H1 (cell line): Measurements from ENCODE around the gene CEBPE. TPM values are rescaled to one million over a fixed set of nuclear protein-coding genes. Genes with fewer than 3 reads are reported as not detected.

Experiments
- CTCF ChIA-PET: fragments of 300-600 bp; sonication (Branson Sonifier 250); formaldehyde crosslinking; loops from one replicate; lab custom pipeline; 2021; ENCODE audit not compliant: partially characterized antibody; lab: Charles Lee
- POLR2A ChIA-PET: fragments of 300-600 bp; sonication (Branson Sonifier 250); formaldehyde crosslinking; loops from one replicate; lab custom pipeline; 2021; ENCODE audit warnings: inconsistent platforms; ENCODE audit not compliant: partially characterized antibody; lab: Charles Lee
- DNase-seq, 2 experiments: peaks; one replicate each; pipeline versions ENCODE4 v3.0.0 to v3.0.0-alpha.2; 2010 to 2022; ENCODE audit warnings: low spot score in 2 of 2, low read depth in 1 of 2, mixed read lengths in 1 of 2
- FAIRE-seq: peaks from 2 replicates; lab custom pipeline; 2011; peaks lifted over from hg19 to GRCh38; lab: Jason Lieb, UNC
- H2AFZ ChIP-seq: 2 replicates; pipeline ENCODE4 v1.8.1; 2012; ENCODE audit warnings: low read length, inconsistent platforms
- H2AK5ac ChIP-seq: 2 replicates; pipeline ENCODE4 v1.6.1; 2013; ENCODE audit warnings: low read depth, low read length
- H2BK120ac ChIP-seq: replicated peaks from 2 replicates; pipeline ENCODE3; 2013; ENCODE audit warnings: low read depth, low read length, inconsistent platforms
- H2BK12ac ChIP-seq: 2 replicates; pipeline ENCODE4 v1.6.1; 2013; ENCODE audit warnings: low read depth, low read length
- H2BK15ac ChIP-seq: 2 replicates; pipeline ENCODE4 v1.6.1; 2013; ENCODE audit warnings: low read length
- H2BK20ac ChIP-seq: 2 replicates; pipeline ENCODE4 v1.6.1; 2013; ENCODE audit warnings: low read length
- H2BK5ac ChIP-seq: 2 replicates; pipeline ENCODE4 v1.6.1; 2013; ENCODE audit warnings: low read depth, low read length
- H3K14ac ChIP-seq: 2 replicates; pipeline ENCODE4 v1.6.1; 2013; ENCODE audit warnings: inconsistent platforms; ENCODE audit not compliant: insufficient read length
- H3K18ac ChIP-seq: 2 replicates; pipeline ENCODE4 v1.6.1; 2013; ENCODE audit warnings: low read length; ENCODE audit errors: extremely low read depth
- H3K23ac ChIP-seq: 2 replicates; pipeline ENCODE4 v1.6.1; 2013; ENCODE audit warnings: inconsistent platforms; ENCODE audit not compliant: insufficient read length
- H3K23me2 ChIP-seq: 2 replicates; pipeline ENCODE4 v1.6.1; 2013; ENCODE audit warnings: low read depth, low read length
- H3K27ac ChIP-seq: 2 replicates; pipeline ENCODE4 v1.6.1; 2011; ENCODE audit warnings: low read depth, low read length, inconsistent platforms
- H3K27me3 ChIP-seq, 4 experiments: replicated peaks in 1 of 4; 1 replicate in 1 of 4; 2 replicates in 3 of 4; pipeline versions ENCODE4 v1.6.1 to v1.8.1; 2011 to 2013; ENCODE audit warnings: low read length in 3 of 4, mild to moderate bottlenecking in 3 of 4, inconsistent platforms in 2 of 4, mixed read lengths in 2 of 4, moderate library complexity in 1 of 4; ENCODE audit not compliant: control insufficient read depth in 3 of 4, insufficient read depth in 3 of 4; ENCODE audit errors: extremely low read depth in 1 of 4
- H3K36me3 ChIP-seq, 4 experiments: 2 replicates each; pipeline versions ENCODE4 v1.6.1 to v1.8.1; 2011 to 2013; ENCODE audit warnings: mild to moderate bottlenecking in 4 of 4, low read length in 3 of 4, moderate library complexity in 2 of 4, control low read depth in 1 of 4, inconsistent platforms in 1 of 4; ENCODE audit not compliant: insufficient read depth in 4 of 4, control insufficient read depth in 2 of 4
- H3K4ac ChIP-seq: replicated peaks from 2 replicates; pipeline ENCODE3; 2013; ENCODE audit warnings: low read length, low read depth, mixed read lengths, inconsistent platforms; ENCODE audit not compliant: insufficient read length
- H3K4me1 ChIP-seq, 4 experiments: replicated peaks in 1 of 4; 1 replicate in 1 of 4; 2 replicates in 3 of 4; pipeline versions ENCODE4 v1.6.1 to v1.8.1; 2011 to 2013; ENCODE audit warnings: low read length in 3 of 4, inconsistent platforms in 2 of 4, mixed read lengths in 1 of 4; ENCODE audit not compliant: insufficient read depth in 4 of 4, control insufficient read depth in 3 of 4
- H3K4me2 ChIP-seq, 2 experiments: 2 replicates each; pipeline versions ENCODE4 v1.6.1 to v1.8.1; 2011 to 2013; ENCODE audit warnings: low read depth in 2 of 2, low read length in 2 of 2, control low read depth in 1 of 2, inconsistent platforms in 1 of 2, mild to moderate bottlenecking in 1 of 2; ENCODE audit not compliant: insufficient read depth in 1 of 2
- H3K4me3 ChIP-seq, 4 experiments: fragments of 200-600, 300-600 bp in 1 of 4; sonication (generic), shearing (Covaris generic), sonication (Bioruptor Twin) in 1 of 4; 2 replicates each; pipeline versions ENCODE4 v1.5.1 to v1.8.1; 2011 to 2016; ENCODE audit warnings: low read length in 4 of 4, low read depth in 3 of 4, control low read depth in 2 of 4, inconsistent platforms in 2 of 4, mild to moderate bottlenecking in 2 of 4, mixed read lengths in 1 of 4, moderate library complexity in 1 of 4; ENCODE audit not compliant: insufficient read depth in 2 of 4; ENCODE audit errors: extremely low read depth in 1 of 4
- H3K56ac ChIP-seq: replicated peaks from 2 replicates; pipeline ENCODE3; 2013; ENCODE audit warnings: low read depth, mild to moderate bottlenecking, mixed read lengths, low read length, inconsistent platforms; ENCODE audit not compliant: insufficient read length
- H3K79me1 ChIP-seq: 2 replicates; pipeline ENCODE4 v1.6.1; 2013; ENCODE audit warnings: low read depth, low read length, control low read depth
- H3K79me2 ChIP-seq, 2 experiments: 2 replicates each; pipeline versions ENCODE4 v1.6.1 to v1.8.1; 2012 to 2013; ENCODE audit warnings: low read length in 2 of 2, mild to moderate bottlenecking in 2 of 2, inconsistent platforms in 1 of 2; ENCODE audit not compliant: insufficient read depth in 2 of 2, control insufficient read depth in 1 of 2
- H3K9ac ChIP-seq, 4 experiments: replicated peaks in 1 of 4; 1 replicate in 1 of 4; 2 replicates in 3 of 4; pipeline versions ENCODE4 v1.6.1 to v1.8.1; 2011 to 2013; ENCODE audit warnings: low read depth in 3 of 4, low read length in 3 of 4, control low read depth in 2 of 4, mild to moderate bottlenecking in 2 of 4, moderate library complexity in 2 of 4, inconsistent platforms in 1 of 4; ENCODE audit errors: extremely low read depth in 1 of 4
- H3K9me3 ChIP-seq, 2 experiments: 2 replicates each; pipeline versions ENCODE4 v1.6.1 to v1.8.1; 2012 to 2013; ENCODE audit warnings: mild to moderate bottlenecking in 2 of 2, moderate library complexity in 2 of 2, control low read depth in 1 of 2, inconsistent platforms in 1 of 2, low read depth in 1 of 2, low read length in 1 of 2, mixed read lengths in 1 of 2; ENCODE audit not compliant: insufficient read depth in 2 of 2
- H4K20me1 ChIP-seq, 2 experiments: replicated peaks in 1 of 2; 2 replicates each; pipeline versions ENCODE3 to v1.8.1; 2011 to 2013; ENCODE audit warnings: inconsistent platforms in 2 of 2, low read length in 2 of 2, mild to moderate bottlenecking in 1 of 2; ENCODE audit not compliant: insufficient read depth in 2 of 2, control insufficient read depth in 1 of 2
- H4K5ac ChIP-seq: 2 replicates; pipeline ENCODE4 v1.6.1; 2013; ENCODE audit warnings: low read length, low read depth, mixed read lengths, inconsistent platforms; ENCODE audit not compliant: insufficient read length
- H4K8ac ChIP-seq: 2 replicates; pipeline ENCODE4 v1.8.0; 2013; ENCODE audit warnings: mild to moderate bottlenecking, moderate library complexity, low read length, inconsistent platforms; ENCODE audit not compliant: insufficient read depth; ENCODE audit errors: extremely low read depth
- H4K91ac ChIP-seq: replicated peaks from 2 replicates; pipeline ENCODE3; 2013; ENCODE audit warnings: low read length, mixed read lengths, inconsistent platforms; ENCODE audit not compliant: insufficient read length
- HDAC6 ChIP-seq: IDR thresholded peaks from one replicate; pipeline ENCODE4 v1.7.1; 2012; ENCODE audit warnings: low read depth, mild to moderate bottlenecking, inconsistent platforms, low read length, moderate library complexity
- KDM4A ChIP-seq: IDR thresholded peaks from one replicate; pipeline ENCODE4 v1.7.1; 2012; ENCODE audit warnings: low read depth, mild to moderate bottlenecking, moderate library complexity, low read length, inconsistent platforms; ENCODE audit not compliant: severe bottlenecking
- NANOG ChIP-seq: IDR thresholded peaks from 2 replicates; pipeline ENCODE4 v1.6.1; 2011; ENCODE audit warnings: low read length, low read depth, mild to moderate bottlenecking, inconsistent platforms; ENCODE audit not compliant: insufficient read depth, poor library complexity, severe bottlenecking
- POLR2AphosphoS5 ChIP-seq: IDR thresholded peaks from 2 replicates; pipeline ENCODE4 v1.6.1; 2011; ENCODE audit warnings: low read depth, low read length
- SAP30 ChIP-seq: fragments of 300-600 bp; sonication (generic); IDR thresholded peaks from 2 replicates; pipeline ENCODE4 v1.7.1; 2012; ENCODE audit warnings: low read length, moderate library complexity, mild to moderate bottlenecking, inconsistent platforms; ENCODE audit not compliant: insufficient read depth, insufficient replicate concordance
- ZNF274 ChIP-seq: IDR thresholded peaks from 2 replicates; pipeline ENCODE4 v1.7.0; 2012; ENCODE audit warnings: low read length, borderline replicate concordance; ENCODE audit errors: extremely low read depth
- polyA plus RNA-seq, 7 experiments: library from polyadenylated mRNA; depleted of rRNA in 3 of 7; stranded (reverse) in 5 of 7; unstranded in 2 of 7; fragments of >200 nt in 5 of 7; fragments of 200-250 nt in 2 of 7; gene quantifications; 1 replicate in 5 of 7; 2 replicates in 1 of 7; 4 replicates in 1 of 7; pipeline versions ENCODE4 v1.2.1 to v1.2.3, GENCODE V29; 2011 to 2013; ENCODE audit warnings: missing spikeins in 2 of 7, mixed read lengths in 2 of 7
- total RNA-seq: library from RNA; stranded (reverse); fragmentation: NEBNext Ultra II Directional; extraction: Animal tissue kit (Norgen Biotek cat#: 25700); gene quantifications from 2 replicates; pipeline ENCODE4 v1.2.1, GENCODE V29; 2021

CEBPE gene
- total and polyA plus RNA-seq, 2 of the 8 experiments (the other 6 are each of a cell fraction or from before 2014, with no cell fraction given), result 0.05 TPM; not detected in 1

GRCh38 chr14:23106747-23107045 is 12.4 kb downstream of the CEBPE start:
- H4K8ac ChIP-seq, result no peak overlapping the region
- H3K79me2 ChIP-seq, result no peaks in the 10 kb centered on the region
- no peak overlapping the region for H3K4ac ChIP-seq
- no peaks in the 10 kb centered on the region for H3K36me3 ChIP-seq
- ChIA-PET CTCF (interaction anchor here (0.7 to 1.3 kb wide), 3 partner anchors 24 to 34 kb away, joined by 3 read pairs; no protein-coding TSS in a partner anchor), POLR2A (interaction anchor here (1.1 to 3.0 kb wide), 3 partner anchors 12 to 35 kb away, joined by 5 to 12 read pairs (median 5); partner anchors contain the start of genes ACIN1 and C14orf119)
- H3K23ac ChIP-seq, result no peak overlapping the region
- no peak overlapping the region for H3K27ac ChIP-seq
- no peaks in the 10 kb centered on the region; the same call in 1 of the 2 replicates for H3K23me2 ChIP-seq
- no peak overlapping the region; a peak in 1 of 7 replicates for H3K9ac ChIP-seq
- no peak overlapping the region for H2BK12ac ChIP-seq
- peaks cover 6 to 15% (median 9%) of the 10 kb centered on the region in 4 experiments; a peak in 4 of 7 replicates for H3K4me1 ChIP-seq
- no peak overlapping the region for H3K18ac ChIP-seq
- H4K5ac ChIP-seq, result no peak overlapping the region
- H2BK120ac ChIP-seq, result no peak overlapping the region
- no peak overlapping the region for H4K91ac ChIP-seq
- H2AK5ac ChIP-seq, result no peak overlapping the region
- H2AFZ ChIP-seq, result no peak overlapping the region
- H2BK20ac ChIP-seq, result peak overlapping the region; percentile 23; the same call in 1 of the 2 replicates
- peak overlapping the region; percentile 62; the same call in 1 of the 2 replicates for H2BK15ac ChIP-seq
- H3K27me3 ChIP-seq, result no peaks in the 10 kb centered on the region; a peak in 4 of 7 replicates
- DNase-seq (no peak), FAIRE-seq (no peak)
- no peak overlapping the region for H3K4me2 ChIP-seq
- no peak overlapping the region; the same call in 1 of the 2 replicates for H2BK5ac ChIP-seq
- H3K9me3 ChIP-seq, result peaks cover 3 to 4% of the 10 kb centered on the region in 2 experiments; a peak in 2 of 4 replicates
- H4K20me1 ChIP-seq, result no peaks in the 10 kb centered on the region
- no peak overlapping the region for H3K14ac ChIP-seq
- H3K56ac ChIP-seq, result no peak overlapping the region
- no peaks in the 10 kb centered on the region for H3K79me1 ChIP-seq
- no peak overlapping the region for H3K4me3 ChIP-seq
- TF ChIP-seq NANOG (no peak), ZNF274 (no peak), KDM4A (no peak), SAP30 (no peak), HDAC6 (no peak), POLR2AphosphoS5 (no peak)
